Measurements from ENCODE around the gene SULF2.
"Not testable (repeated sequence)": the region's sequence is repeated elsewhere in the genome, so short reads cannot be mapped to it uniquely, and the experiment has no call there.

SULF2 gene

DNA sequence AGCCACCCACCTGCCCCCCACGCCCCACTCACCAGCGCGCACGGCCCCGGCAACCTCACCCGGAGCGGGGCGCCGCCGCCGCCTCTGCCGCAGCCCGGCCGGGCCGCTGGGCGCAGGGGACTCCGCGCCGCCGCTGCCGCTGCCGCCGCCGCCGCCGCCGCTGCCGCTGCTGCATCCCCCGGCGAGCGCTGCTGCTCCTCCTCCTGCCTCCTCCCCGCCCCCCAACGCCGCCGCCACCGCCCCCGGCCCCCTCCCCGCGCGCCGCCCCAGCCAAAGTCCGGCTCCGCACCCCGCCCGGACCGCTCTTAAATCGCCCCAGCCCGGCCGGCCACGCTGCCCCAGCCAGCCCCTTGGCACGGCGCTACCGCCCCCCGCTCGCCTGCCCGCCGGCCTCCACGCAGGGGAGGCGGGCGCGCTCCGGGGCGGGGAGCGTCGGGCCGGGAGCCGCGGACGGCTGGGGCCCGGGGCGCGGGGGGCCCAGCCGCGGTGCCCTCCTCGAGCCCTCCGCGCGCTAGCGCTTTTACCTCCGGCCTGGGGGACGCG is at the start of gene SULF2:
Gene SULF2 (minus strand): TSS at position 171 of the 543 bp plus-strand sequence. CDS start 28,118 bp downstream, outside the sequence.
- no peak for FAIRE-seq

DNA sequence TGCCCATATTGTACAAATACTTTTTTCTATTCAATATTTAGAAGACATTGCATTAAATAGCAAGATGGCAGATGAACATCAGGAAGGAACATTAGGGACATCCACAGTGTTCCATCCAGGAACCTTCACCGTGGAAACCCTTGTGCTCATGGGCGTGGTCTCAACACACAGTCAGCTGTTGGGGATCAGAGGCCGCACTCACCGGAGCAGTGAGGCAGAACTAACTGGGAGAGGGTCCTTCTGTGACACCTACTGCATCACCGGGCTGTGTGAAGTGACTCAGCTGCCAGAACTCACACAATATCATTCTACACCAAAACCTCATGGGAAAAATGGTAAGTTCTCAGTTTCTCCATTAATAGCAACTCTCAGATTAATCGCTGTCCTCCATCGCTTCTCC is 46.4 kb upstream of the SULF2 start:
- FAIRE-seq, result not testable (repeated sequence)

DNA sequence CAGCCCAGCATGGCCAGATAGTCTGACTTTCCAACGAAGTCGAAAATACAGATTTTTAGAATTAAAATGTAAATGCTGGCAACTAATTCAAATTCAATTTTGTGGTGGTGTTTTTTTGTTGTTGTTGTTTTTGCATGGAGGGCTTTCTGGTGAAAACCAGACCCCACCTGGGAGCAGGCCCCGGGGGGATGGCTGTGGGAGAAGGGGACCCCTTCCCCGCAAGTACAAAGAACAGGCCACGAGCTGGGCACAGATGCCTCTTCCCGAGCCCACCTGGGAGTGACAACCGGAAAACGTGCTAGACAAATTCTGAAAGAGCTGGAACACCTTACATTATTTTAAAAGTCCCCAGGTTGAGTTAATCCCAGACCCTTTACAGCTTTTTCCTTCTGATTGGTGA is 41.4 kb upstream of the SULF2 start:
- FAIRE-seq, result not testable (repeated sequence)

DNA sequence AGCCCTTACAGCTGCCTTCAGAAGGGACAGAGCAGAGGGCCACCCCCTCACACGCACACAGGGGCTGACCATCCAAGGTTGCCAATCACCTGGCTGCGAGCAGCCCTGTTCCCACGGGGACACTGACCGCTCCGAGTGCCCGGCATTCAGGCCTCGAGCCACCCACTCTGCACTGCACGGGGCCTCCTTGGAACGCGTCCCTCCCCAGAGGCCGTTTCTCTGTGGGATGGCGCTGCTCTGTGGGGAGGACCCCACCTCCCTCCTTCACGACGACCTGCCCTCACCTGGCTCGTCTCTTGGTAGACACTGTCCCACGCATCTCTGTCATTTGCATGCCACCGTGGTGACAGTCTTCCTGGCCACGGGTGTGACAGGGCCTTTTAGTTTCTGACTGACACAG is 40.7 kb upstream of the SULF2 start:
- FAIRE-seq, result not testable (repeated sequence)

DNA sequence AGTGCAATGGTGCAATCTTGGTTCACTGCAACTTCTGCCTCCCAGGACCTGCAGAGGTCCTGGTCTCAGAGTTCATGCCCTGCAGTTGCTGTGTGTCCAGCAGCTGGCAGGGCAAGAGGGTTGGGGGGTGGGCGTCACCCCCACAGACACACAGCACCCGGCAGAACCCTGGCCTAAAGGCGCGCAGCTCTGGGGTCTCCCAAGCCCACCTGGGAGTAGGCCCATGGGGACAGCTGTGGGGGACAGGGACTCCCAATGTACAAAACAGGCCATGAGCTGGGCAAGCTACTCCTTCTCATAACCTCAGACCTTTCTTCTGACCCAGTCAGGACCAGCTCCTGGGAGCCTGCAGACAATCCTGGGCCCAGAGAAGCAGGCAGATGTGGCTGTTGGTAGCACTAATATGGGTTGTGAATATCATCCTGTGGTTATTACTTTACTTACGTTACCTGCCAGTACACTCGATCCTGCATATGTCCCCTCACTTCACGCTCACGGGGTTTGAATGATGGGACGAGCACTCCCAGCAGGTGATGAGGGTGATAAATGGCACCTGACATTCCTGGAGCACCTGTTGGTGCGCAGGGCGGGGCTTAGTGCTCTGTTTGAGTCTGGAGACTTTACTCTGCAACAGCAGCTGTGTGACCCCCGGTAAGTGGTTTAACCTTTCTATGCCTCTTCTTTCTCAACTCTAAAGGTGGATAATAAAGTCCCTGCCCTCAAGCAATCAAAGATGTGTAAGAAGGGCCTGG is 39.9 kb upstream of the SULF2 start:
- FAIRE-seq, result no peak

GRCh38 chr20:47823941-47824340 is 38.7 kb upstream of the SULF2 start:
- not testable (repeated sequence) for FAIRE-seq

- no peak for FAIRE-seq
Measured at GRCh38 chr20:47821481-47822100, 36.3 kb upstream of the SULF2 start.

DNA sequence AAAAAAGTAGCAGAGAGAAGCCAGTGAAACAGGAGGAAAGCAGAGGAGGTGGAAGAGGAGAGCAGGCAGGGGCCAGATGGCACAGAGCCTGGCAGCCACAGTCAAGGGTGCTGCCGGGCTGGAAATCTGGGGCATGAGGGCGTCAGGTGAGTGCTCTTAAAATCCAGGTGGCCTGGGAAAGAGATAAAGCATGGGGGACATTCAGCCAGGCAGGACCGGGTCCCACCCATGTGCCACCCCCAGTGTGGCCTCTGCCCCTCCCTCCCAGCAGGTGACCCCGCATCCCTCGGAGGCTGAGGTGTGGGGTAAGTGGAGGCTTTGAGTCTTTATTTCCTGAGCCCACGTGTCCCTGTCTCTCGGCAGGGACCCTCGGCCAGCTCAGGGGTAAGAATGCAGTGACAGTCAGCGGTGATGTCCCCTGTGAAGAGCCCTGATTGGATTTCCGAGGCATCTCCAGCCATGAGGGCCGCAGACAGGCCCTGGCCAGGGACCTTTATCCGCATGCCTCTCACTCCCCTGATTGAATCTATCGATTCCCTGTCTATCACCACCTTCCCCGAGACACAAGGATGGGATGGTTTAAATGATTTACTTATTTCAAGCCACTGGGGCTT is 33.8 kb upstream of the SULF2 start:
- FAIRE-seq, result no peak

- FAIRE-seq, result no peak
Measured at GRCh38 chr20:47818466-47818865, 33.2 kb upstream of the SULF2 start.

DNA sequence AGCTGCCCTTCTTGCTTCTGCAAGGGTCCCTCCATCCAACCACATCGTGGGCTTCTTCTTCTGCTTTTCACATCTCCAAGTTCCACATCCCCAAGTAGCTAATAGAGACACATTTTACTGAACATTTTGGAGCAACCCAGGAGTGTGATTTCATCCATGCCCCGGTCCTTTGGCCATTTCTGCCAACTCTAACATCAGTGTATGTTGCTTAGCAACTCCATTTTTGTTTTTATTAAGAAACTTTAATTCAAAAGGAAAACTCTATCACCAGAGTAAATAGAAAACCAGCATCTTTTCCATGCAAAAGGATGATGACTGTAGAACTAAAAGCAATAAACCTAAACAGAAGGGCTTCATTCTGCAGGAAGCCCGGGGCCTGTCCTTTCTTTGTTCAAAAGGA is 32.7 kb upstream of the SULF2 start:
- no peak for FAIRE-seq

- no peak for FAIRE-seq
Measured at GRCh38 chr20:47817573-47817972, 32.3 kb upstream of the SULF2 start.

DNA sequence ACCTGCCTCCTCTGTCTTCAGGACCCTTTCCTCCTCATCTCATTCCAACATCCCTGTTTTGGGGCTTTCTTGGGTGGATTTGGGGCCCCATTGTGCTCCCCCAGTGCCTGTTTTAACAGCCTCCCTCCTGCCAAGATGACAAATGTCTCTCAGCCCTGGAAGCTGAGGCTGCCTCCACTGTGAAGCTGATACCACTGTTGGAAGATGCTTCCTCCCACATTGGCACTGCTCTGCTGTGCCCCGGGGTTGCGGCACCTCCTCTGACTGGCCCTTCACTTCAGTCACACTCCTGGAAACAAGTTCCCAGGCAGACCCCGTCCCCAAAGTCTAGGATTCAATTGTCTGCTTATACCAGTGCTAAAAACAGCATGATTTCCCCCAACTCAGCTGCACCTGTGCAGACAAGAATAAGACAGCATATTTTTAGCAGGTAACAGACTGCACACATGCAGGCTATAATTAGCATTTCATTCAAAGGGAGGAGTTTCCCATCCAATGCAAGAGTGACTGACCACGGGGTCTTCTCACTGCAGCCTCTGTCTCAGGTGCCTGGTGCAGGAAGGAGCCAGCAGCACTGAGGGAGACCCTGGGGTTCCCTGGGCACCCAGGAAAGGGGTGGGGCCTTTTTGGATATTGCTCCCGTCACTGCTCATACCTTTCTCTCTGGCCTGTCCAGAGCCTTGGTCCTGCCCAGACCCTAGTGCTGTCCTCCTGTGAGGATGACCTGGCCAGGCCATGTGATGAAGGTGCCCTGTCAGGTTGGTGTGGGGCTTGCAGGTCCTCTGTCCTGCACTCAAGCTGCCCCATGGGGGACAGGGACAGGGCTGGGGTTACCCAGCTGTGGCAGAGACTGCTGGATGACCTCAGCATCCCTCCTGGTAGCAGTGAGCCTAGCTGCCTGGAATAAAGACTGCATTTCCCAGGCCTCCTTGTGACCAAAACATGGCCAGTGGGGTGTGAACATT is 31.5 kb upstream of the SULF2 start:
- no peak for FAIRE-seq

DNA sequence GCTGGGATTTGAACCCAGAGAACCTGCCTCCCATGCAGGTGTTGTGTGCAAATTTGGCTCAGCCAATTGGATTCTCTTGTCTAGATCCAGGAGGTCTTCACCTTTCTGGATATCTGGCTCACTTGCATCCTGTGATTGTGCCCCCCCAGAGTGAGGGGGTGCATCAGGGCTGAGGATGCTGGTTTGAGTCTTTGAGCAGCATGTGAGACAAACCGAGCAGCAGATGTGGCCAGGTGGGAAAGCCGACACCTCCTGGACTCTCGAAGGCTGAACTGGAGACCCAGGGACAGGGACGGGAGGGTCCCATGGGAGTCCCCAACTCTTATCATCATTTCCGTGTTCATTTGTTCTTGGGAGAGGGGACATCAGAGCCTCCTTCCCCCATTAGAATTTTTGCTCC is 30.6 kb upstream of the SULF2 start:
- FAIRE-seq, result no peak

DNA sequence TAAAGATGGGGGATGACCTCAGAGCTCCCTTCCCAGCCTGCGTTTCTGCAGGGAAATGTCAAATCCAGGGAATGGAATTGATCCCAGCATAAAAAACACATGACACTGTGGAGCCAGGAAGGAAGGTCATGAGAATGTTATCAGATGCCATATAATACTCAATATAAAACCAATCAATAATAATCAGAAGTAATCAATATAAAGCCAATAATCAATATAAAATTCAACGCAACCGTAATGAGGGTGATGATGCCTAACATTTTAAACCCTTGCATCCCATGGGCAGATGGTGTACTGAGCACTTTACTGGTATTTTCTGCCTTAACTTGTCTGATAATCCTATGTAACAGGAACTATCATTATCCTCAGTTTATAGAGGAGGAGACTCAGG is 30.1 kb upstream of the SULF2 start:
- no peak for FAIRE-seq

- no peak for FAIRE-seq
Measured at GRCh38 chr20:47814632-47815415, 29.5 kb upstream of the SULF2 start.

DNA sequence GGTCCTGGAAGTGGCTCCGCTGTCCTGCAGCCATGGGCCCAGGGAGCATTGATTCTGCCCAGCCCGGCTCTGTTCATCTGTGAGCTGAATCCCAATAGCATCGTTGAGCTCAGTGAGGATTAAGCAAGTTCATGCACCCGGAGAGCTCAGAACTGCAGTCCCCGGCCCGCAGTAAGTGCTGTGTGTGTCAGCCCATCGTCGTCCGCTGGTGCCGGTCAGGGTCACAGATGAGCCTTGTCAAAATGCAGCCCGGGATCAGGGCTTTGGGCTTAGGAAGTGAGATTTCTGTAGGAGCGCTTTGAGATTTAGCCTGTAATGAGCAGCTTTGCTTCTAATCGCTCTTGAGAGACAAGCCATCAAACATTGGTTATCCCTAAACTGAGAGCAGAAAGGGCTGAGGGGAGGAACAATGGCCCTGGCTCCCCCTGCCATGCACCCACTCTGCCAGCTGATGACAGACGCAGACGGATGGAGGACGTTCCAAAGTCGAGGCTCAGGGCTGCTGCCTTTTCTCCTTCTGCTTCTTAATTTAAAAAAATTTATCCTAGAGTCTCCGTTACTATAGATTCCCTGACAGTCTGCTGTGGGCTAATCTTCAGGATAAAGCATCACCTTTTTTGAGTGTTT is 25.6 kb upstream of the SULF2 start:
- FAIRE-seq, result no peak

- no peak for FAIRE-seq
Measured at GRCh38 chr20:47810116-47810677, 24.9 kb upstream of the SULF2 start.

DNA sequence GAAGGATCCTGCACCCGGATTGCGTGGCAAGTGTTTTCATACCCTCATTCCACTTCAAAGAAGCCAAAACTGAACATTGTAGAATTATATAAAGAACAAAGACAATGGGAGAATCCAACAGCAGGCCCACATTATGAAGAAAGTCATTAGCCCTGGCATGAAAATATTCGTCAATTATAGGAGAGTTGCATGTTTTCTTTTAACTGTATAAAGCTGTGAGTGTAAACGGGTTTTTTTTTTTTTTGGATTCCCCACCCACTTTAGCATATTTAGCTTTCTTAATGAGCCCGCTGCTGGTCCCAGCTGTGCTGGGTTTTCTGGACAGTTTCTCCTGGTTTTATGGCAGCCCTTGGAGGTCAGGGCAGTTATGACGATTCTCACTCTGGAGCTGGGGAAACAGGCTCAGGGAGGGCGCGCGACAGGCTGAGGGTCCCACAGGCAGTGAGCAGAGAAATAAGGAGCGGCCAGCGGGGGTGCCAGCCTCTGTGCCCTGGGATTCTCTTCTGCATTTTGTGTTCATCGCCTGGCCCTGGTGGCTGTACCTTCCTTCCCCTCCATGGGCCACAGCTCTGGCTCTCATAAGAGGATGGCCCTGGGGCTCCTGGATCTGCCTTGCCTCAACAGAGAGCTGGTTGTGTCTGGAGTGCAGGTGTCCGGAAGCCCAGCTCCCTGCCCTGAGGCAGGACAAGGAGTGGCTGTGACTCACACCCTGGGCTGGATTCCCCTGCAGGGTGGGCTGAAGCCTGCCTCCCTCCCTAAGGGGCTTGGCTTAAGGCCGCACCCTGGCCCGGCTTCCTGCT is 24.1 kb upstream of the SULF2 start:
- no peak for FAIRE-seq

DNA sequence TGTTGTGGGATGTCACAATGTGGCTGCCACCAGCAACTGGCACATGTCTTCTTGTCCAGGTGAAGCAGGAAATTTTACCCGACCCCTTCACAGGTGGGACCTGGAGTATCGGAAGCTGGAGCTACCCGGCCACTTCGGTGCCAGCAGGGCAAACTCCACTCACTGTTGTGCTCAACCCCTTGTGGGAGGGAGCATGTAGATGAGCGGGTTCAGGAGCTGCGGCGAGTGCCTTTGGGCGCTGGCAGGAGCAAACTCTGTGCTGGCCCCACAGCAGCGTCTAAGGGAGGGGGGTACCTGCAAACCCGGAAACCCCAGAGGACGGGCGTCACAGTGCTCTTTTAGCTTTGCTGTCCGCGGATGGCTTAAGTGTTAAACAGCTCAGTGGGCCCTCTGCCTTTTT is 20.7 kb upstream of the SULF2 start:
- no peak for FAIRE-seq

- not testable (repeated sequence) for FAIRE-seq
Measured at GRCh38 chr20:47804972-47805371, 19.7 kb upstream of the SULF2 start.
